CD14-positive monocyte (primary cell): ENCODE results near the gene PHLDB2. TPM values are rescaled to one million over a fixed set of nuclear protein-coding genes. Genes with fewer than 3 reads are reported as not detected.
A peak's percentile ranks its signal among the peaks of the same experiment; 100 is the strongest.

Source experiments
- DNase-seq, 3 donors: peaks; one replicate each; pipeline ENCODE4 v3.0.0-alpha.2; 2011 to 2022
- H2AFZ ChIP-seq: 2 replicates; pipeline ENCODE4 v1.6.0; 2012; ENCODE audit warnings: mild to moderate bottlenecking, low read depth, low read length, inconsistent platforms; ENCODE audit not compliant: insufficient read depth, poor library complexity, severe bottlenecking
- H3K27ac ChIP-seq, 2 donors: 1 replicate in 1 of 2; 2 replicates in 1 of 2; pipeline ENCODE4 v1.5.1; 2012 to 2013; ENCODE audit warnings: low read length in 2 of 2, control low read depth in 1 of 2, inconsistent platforms in 1 of 2, low read depth in 1 of 2, mild to moderate bottlenecking in 1 of 2
- H3K27me3 ChIP-seq, 2 donors: one replicate each; pipeline versions ENCODE4 v1.6.0 to v1.6.1; 2011 to 2013; ENCODE audit warnings: low read length in 2 of 2; ENCODE audit not compliant: control insufficient read depth in 2 of 2, insufficient read depth in 2 of 2
- H3K36me3 ChIP-seq, 2 donors: replicated peaks in 1 of 2; 1 replicate in 1 of 2; 2 replicates in 1 of 2; pipeline versions ENCODE4 v1.5.1 to v1.6.1; 2012 to 2013; ENCODE audit warnings: low read length in 2 of 2, control low read depth in 1 of 2, inconsistent platforms in 1 of 2, mild to moderate bottlenecking in 1 of 2; ENCODE audit not compliant: insufficient read depth in 2 of 2, control insufficient read depth in 1 of 2
- H3K4me1 ChIP-seq, 2 donors: 1 replicate in 1 of 2; 2 replicates in 1 of 2; pipeline versions ENCODE4 v1.5.1 to v1.6.1; 2012 to 2013; ENCODE audit warnings: low read length in 2 of 2, control low read depth in 1 of 2, inconsistent platforms in 1 of 2, mild to moderate bottlenecking in 1 of 2, moderate library complexity in 1 of 2; ENCODE audit not compliant: insufficient read depth in 2 of 2, control insufficient read depth in 1 of 2
- H3K4me2 ChIP-seq: replicated peaks from 2 replicates; pipeline ENCODE3; 2012; ENCODE audit warnings: low read length, moderate library complexity, mild to moderate bottlenecking; ENCODE audit not compliant: poor library complexity, severe bottlenecking; ENCODE audit errors: extremely low read depth
- H3K4me3 ChIP-seq, 3 experiments: fragments of 200-600 bp in 1 of 3; sonication (generic) in 1 of 3; replicated peaks in 1 of 3; 1 replicate in 2 of 3; 2 replicates in 1 of 3; pipeline ENCODE4 v1.5.1; 2011 to 2013; ENCODE audit warnings: low read length in 3 of 3, mild to moderate bottlenecking in 3 of 3, control low read depth in 2 of 3, low read depth in 2 of 3, inconsistent platforms in 1 of 3, moderate library complexity in 1 of 3
- H3K79me2 ChIP-seq: 2 replicates; pipeline ENCODE4 v1.6.0; 2012; ENCODE audit warnings: mild to moderate bottlenecking, control low read depth, inconsistent platforms, low read length, moderate library complexity; ENCODE audit not compliant: insufficient read depth
- H3K9ac ChIP-seq: 2 replicates; pipeline ENCODE4 v1.6.0; 2017; ENCODE audit warnings: low read length, mild to moderate bottlenecking; ENCODE audit not compliant: insufficient read depth, poor library complexity, severe bottlenecking
- H3K9me3 ChIP-seq, 2 donors: replicated peaks in 1 of 2; 1 replicate in 1 of 2; 2 replicates in 1 of 2; pipeline versions ENCODE4 v1.5.1 to v1.6.1; 2012 to 2013; ENCODE audit warnings: low read length in 2 of 2, control low read depth in 1 of 2; ENCODE audit not compliant: control insufficient read depth in 1 of 2, insufficient read depth in 1 of 2
- H4K20me1 ChIP-seq: 2 replicates; pipeline ENCODE4 v1.6.0; 2012; ENCODE audit warnings: mild to moderate bottlenecking, low read length, control low read depth, moderate library complexity; ENCODE audit not compliant: insufficient read depth
- H3K27ac Mint-ChIP-seq, 7 donors: one replicate each; pipeline ENCODE4 v1.8.0; 2020; ENCODE audit warnings: mild to moderate bottlenecking in 7 of 7, mixed read lengths in 7 of 7, moderate library complexity in 6 of 7, inconsistent platforms in 2 of 7
- H3K27me3 Mint-ChIP-seq, 3 donors: one replicate each; pipeline ENCODE4 v1.8.0; 2021 to 2022; ENCODE audit warnings: low read depth in 3 of 3, mild to moderate bottlenecking in 3 of 3, mixed read lengths in 3 of 3, moderate library complexity in 3 of 3, inconsistent platforms in 1 of 3
- H3K36me3 Mint-ChIP-seq, 2 donors: one replicate each; pipeline ENCODE4 v1.8.0; 2020; ENCODE audit warnings: mixed read lengths in 2 of 2, inconsistent platforms in 1 of 2, mild to moderate bottlenecking in 1 of 2
- H3K4me1 Mint-ChIP-seq: one replicate; pipeline ENCODE4 v1.8.0; 2020; ENCODE audit warnings: mild to moderate bottlenecking, mixed read lengths
- H3K4me3 Mint-ChIP-seq, 2 donors: one replicate each; pipeline ENCODE4 v1.8.0; 2020; ENCODE audit warnings: mild to moderate bottlenecking in 2 of 2, mixed read lengths in 2 of 2, moderate library complexity in 1 of 2
- H3K9me3 Mint-ChIP-seq, 7 donors: one replicate each; pipeline ENCODE4 v1.8.0; 2020 to 2022; ENCODE audit warnings: mixed read lengths in 7 of 7, mild to moderate bottlenecking in 6 of 7, moderate library complexity in 6 of 7, inconsistent platforms in 2 of 7
- CTCF ChIP-seq: fragments of 200-600 bp; IDR thresholded peaks from one replicate; pipeline ENCODE4 v1.8.0; 2022; ENCODE audit warnings: antibody characterized with exemption, mild to moderate bottlenecking
- WGBS: methylation state at CpG from one replicate; pipeline ENCODE4 v1.1.5; 2013; ENCODE audit warnings: missing lambda C conversion rate; ENCODE audit not compliant: insufficient coverage; 5-methylcytosine and 5-hydroxymethylcytosine counted together
- intact Hi-C, 2 donors: fragments of 100-400 bp; cut with micrococcal nuclease; formaldehyde crosslinking; loops; one replicate each; pipeline versions ENCODE4 v1.15.0 to v1.15.1; 2023
- polyA plus RNA-seq, 3 donors: library from polyadenylated mRNA; depleted of rRNA in 1 of 3; unstranded in 2 of 3; stranded (reverse) in 1 of 3; fragments of 300-500 nt in 2 of 3; fragments of >200 nt in 1 of 3; fragmentation: Illumina TruSeq in 2 of 3; gene quantifications; 1 replicate in 2 of 3; 2 replicates in 1 of 3; pipeline ENCODE4 v1.2.3, GENCODE V29; 2012 to 2021

PHLDB2 gene
- polyA plus RNA-seq, 3 donors = 0.08 TPM; not detected in 2

GRCh38 chr3:111947231-111947630 lies 88.2 kb downstream of the PHLDB2 start:
- Mint-ChIP-seq H3K4me1 (no peaks in the 10 kb centered on the region), H3K27me3 (peaks cover 0 to 9% (median 0%) of the 10 kb centered on the region in 3 donors), H3K4me3 (no peak overlapping the region), H3K36me3 (no peaks in the 10 kb centered on the region), H3K27ac (no peak overlapping the region), H3K9me3 (no peaks in the 10 kb centered on the region)
- Histone ChIP-seq H4K20me1 (no peaks in the 10 kb centered on the region), H3K9me3 (no peaks in the 10 kb centered on the region), H3K36me3 (no peaks in the 10 kb centered on the region), H2AFZ (no peak overlapping the region), H3K79me2 (no peaks in the 10 kb centered on the region), H3K4me1 (no peaks in the 10 kb centered on the region), H3K27ac (no peak overlapping the region), H3K4me2 (no peak overlapping the region), H3K27me3 (no peaks in the 10 kb centered on the region), H3K9ac (no peak overlapping the region), H3K4me3 (no peak overlapping the region)
- WGBS = no CpG with 5 or more reads among the region's 1 CpG
- no peak for DNase-seq
- no peak for TF ChIP-seq CTCF
- intact Hi-C loops = no loop called here

GRCh38 chr3:111948786-111949185 lies 89.7 kb downstream of the PHLDB2 start:
- Histone ChIP-seq H2AFZ (no peak overlapping the region), H3K27me3 (no peaks in the 10 kb centered on the region), H3K9ac (no peak overlapping the region), H3K27ac (no peak overlapping the region), H3K9me3 (no peaks in the 10 kb centered on the region), H3K36me3 (no peaks in the 10 kb centered on the region), H4K20me1 (no peaks in the 10 kb centered on the region), H3K79me2 (no peaks in the 10 kb centered on the region), H3K4me1 (no peaks in the 10 kb centered on the region), H3K4me2 (no peak overlapping the region), H3K4me3 (no peak overlapping the region)
- H3K27ac Mint-ChIP-seq = peak overlapping the region in 1 of 7 donors; percentile 26
- DNase-seq = no peak
- H3K27me3 Mint-ChIP-seq = peaks cover 0 to 9% (median 0%) of the 10 kb centered on the region in 3 donors
- H3K9me3 Mint-ChIP-seq = no peaks in the 10 kb centered on the region
- TF ChIP-seq CTCF = no peak
- no peaks in the 10 kb centered on the region for H3K4me1 Mint-ChIP-seq
- H3K36me3 Mint-ChIP-seq = no peaks in the 10 kb centered on the region
- no peak overlapping the region for H3K4me3 Mint-ChIP-seq
- intact Hi-C loops = no loop called here
- WGBS = 100% methylated on average over 3 of the region's 9 CpGs
